Stimulated activated naive CD4-positive, alpha-beta T cell treated with Interleukin-2 at 50 U/mL for 16 hours (primary cell): Measurements from ENCODE around the gene LYRM9.
A peak's percentile ranks its signal among the peaks of the same experiment; 100 is the strongest.
"Not testable (repeated sequence)": the region's sequence is repeated elsewhere in the genome, so short reads cannot be mapped to it uniquely, and the experiment has no call there.

Experiments used
- DNase-seq: peaks from one replicate; lab custom pipeline; 2025; lab: John Stamatoyannopoulos, UW

Gene LYRM9

DNA sequence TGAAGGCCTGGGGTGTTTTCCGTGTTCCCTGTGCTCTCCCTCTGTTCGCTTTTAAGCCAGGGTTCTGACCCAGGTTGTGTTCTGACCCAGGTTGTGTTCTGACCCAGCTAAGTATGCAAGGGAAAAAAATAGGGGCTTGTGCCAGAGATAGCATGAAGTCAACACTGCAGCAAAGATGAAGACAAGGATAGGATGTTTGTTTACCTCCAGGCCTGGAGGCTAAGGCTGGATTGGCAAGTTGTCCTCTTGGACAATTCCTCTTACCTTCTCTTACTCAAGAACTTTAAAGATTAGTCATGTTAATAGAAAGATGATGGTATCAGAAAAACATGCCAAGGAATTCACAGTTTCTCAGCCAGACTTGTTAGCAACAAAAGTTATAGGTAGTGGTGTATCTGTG, 19.4 kb downstream of the LYRM9 start:
- no peak for DNase-seq

GRCh38 chr17:27873211-27873610, 20.0 kb downstream of the LYRM9 start:
- DNase-seq, result no peak

DNA sequence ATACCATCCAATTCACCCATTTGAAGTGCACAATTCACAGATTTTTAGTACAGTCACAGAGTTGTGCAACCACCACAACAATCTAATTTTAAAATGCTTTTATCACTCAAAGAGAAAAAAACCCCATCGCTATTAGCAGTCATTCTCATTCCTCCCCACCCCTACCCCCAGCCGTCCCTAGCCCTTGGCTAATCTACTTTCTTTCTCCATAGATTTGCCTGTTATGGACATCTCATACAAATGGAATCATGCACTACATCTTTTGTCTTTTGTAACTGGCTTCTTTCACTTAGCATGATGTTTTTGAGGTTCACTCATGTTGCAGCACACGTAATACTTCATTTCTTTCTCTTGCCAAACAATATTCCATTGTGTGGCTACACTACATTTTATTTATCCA, 20.4 kb downstream of the LYRM9 start:
- no peak for DNase-seq

GRCh38 chr17:27871407-27871806, 21.8 kb downstream of the LYRM9 start:
- DNase-seq, result no peak

GRCh38 chr17:27870345-27870744, 22.8 kb downstream of the LYRM9 start:
- DNase-seq, result no peak

DNA sequence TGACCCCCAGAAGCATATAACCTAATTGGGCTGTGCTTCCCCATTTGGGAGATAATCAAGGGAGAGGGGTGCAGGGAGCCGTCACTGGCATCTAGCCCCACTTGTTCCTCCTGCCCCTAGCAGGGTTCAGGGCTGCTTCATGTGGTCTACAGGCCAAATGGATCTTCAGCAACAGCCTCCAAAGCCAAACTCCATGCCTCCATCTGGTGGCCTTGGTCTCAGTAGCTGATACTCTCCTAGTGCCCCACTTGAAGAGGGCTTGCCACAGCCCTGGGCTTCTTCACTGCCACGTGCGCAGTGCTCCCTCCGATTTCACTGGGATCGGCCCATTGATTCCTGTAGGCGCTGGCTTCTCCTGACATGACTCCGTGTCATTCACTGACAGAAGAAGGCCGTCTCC, 24.6 kb downstream of the LYRM9 start:
- no peak for DNase-seq

DNA sequence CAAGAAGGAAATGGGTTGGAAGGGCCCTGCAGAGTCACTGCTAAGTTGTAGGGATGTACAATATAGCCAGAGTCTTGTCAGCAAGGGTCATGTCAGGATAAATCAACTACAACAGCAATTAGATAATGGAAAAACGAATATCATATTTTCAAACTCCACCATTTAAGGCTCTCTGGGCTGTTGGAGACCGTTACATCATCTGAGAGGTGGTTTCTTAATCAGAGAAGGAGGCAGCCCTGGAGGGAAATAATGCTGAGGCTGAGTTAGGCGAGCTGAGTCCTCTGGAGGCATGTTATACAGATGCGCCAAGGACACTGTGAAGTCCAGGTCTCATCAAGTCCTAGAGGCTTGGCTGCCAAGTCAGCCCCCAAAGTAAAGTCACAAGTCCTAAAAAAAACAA, 30.3 kb downstream of the LYRM9 start:
- no peak for DNase-seq

GRCh38 chr17:27862004-27862403, 31.2 kb downstream of the LYRM9 start:
- no peak for DNase-seq

DNA sequence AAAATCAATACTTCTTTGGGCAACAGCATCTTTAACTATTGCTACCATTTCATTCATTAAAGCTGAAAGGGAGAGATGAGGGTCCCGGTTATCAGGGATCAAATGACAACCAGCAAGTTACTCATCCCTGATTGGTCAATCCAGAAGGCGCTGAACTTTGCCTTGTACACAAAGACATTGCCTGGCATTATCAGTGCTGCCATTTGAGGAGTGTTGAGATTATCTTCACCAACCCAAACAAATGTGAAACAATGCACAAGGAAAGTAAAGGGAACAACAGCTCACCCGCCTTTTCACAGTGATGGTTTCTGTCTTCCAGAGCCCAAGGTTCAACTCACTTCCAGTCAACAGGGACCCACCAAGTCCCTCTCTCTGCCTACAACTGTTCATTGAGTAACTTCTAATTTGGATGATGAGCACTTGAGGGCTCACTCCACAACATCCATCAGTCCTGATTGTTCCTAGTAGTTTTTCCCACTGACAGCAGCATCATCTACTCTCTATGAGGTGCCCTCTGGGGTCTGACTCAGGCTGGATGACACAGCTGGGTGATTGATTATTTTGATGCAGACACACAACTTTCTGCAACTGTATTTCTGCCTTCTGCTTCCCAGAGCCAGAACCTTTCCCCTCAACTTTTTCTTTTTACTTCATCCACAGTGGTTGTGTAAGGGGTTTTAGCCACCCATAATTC, 32.0 kb downstream of the LYRM9 start:
- DNase-seq, result no peak

- no peak for DNase-seq
Measured at GRCh38 chr17:27858621-27859305, 34.4 kb downstream of the LYRM9 start.

DNA sequence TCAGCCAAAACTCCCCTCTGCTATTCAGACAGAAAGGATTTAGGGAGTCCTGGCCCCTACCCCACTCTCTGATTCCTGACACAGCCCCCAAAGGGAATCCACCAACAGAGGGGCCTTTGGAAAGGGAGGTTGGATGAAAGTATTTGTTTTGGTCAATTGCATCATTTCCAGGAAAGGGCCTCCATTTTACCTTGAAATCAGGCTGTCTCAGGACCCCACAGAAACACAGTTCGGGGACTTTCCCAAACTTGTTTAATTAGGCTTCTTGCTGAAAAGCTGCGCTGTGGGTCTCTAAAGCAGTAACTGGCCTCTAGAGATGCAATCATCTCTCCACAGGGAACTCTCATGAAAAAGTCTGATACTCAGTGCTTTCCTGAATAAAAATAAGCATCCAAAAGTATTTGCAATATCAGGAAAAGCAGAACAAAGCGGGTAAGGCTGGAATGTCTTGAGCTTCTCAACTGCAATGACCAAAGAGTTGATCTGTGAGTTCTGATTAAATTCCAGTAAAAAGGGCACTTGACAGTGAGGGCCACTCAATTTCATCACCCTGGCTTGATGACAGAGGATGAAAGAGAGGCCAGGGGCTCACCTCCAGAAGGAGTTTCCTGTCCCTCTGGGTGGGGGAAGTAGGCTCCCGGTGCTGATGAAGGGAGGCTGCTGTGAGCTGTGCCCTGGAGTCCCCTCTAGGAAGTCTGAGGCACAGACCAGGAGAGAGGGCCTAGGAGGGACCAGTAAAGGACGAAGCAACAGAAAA, 36.3 kb downstream of the LYRM9 start:
- no peak for DNase-seq

GRCh38 chr17:27855454-27855853, 37.7 kb downstream of the LYRM9 start:
- no peak for DNase-seq

DNA sequence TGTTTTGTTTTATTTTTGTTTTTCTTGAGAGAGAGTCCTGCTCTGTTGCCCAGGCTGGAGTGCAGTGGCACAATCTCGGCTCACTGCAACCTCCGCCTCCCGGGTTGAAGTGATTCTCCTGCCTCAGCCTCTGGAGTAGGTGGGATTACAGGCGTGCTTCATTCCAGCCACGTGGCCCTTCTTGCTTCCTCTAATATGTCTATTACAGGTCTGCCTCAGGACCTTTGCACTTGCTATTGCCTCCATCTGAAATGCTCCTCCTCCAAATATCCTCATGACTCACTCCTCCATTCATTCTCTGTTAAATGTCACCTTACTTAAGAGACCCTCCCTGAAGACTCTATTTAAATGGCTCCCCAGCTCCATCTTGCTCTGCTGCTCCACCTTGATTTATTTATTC, 39.0 kb downstream of the LYRM9 start:
- no peak for DNase-seq

DNA sequence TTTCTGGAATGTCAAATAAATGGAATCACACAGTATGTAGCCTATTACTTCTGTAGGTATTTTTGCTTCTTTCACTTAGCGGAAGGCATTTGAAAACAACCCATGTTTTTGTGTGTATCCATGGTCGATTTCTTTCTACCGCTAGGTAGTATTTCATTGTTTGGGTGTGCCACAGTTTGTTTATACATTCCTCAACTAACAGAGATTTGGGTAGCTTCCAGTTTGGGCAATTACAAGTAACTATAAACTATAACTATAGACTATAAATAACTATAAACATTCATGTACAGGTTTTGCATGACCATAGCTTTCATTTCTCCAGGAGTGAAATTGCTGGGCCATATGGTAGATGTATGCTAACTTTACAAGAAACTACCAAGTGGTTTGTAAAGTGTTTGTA, 40.1 kb downstream of the LYRM9 start:
- no peak for DNase-seq

- no peak for DNase-seq
Measured at GRCh38 chr17:27849474-27850185, 43.5 kb downstream of the LYRM9 start.

DNA sequence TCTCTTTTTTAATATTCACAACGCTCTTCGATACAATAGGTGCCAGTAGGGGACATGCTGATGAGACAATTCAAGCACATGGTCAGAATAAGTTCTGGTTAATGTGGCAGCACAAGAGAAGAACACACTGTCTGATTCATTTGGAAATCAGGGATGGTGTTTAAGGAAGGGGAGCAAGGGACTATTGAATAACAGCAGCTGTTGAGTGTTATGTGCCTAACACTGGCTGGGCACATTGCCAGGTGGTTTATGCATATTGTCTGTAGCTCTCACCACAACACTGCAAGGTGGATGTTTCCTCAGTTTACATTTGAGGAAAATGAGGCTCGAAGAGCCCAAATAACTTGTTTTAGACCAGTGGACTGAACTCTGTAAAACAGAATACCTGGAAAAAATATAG, 44.2 kb downstream of the LYRM9 start:
- DNase-seq, result no peak

GRCh38 chr17:27846808-27847307, 46.3 kb downstream of the LYRM9 start:
- not testable (repeated sequence) for DNase-seq

DNA sequence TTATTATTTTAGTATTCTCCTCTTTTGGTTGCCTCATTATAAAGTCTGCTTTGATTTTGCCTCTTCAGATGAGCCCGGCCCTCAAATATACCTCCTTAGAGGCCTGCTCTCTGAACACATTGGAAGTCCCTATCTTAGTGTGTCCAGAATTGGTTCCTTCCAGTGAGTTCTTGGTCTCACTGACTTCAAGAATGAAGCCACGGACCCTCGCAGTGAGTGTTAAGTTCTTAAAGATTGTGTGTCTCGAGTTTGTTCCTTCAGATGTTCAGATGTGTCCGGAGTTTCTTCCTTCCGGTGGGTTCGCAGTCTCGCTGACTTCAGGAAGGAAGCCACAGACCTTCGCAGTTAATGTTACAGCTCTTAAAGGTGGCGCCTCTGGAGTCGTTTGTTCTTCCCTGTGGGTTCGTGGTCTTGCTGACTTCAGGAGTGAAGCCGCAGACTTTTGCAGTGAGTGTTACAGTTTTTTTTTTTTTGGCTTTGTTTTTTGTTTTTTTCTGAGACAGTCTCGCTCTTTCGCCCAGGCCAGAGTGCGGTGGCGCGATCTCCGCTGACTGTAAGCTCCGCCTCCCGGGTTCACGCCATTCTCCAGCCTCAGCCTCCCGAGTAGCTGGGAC, 47.0 kb downstream of the LYRM9 start:
- peak; percentile 15 for DNase-seq

DNA sequence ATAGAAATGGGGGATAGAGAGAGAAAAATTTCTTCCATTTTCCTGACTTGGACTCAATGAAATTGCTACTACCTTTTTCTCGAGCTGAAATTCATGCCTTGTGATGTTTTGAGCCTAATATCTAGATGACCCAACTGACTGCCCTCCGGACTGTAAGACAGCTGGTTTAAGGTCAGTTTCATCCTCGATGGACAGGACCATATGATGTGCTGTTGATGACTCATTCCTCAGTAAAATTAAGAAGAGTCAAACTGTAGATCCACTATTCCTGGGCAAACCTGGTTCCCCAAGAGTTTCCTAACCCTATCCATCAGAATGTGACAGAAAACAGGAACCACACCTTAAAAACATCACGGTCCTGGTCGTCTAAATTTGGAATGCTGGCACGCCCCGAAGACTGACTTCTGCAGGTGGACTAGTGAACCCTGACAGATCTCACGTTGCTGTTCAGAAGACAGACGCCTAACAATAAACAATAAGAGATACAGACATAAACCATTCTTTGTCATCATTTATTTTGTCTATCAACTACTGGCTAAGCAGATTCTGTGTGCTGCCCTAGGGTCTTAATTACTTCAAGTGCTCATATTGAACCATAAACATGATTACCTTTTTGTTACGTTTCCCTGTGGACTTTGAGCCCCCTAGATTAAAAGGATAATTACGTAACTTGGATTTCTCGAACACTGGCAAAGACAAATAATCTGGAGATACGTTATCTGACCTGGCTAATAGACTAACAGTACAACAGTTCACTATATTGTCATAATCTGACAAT, 47.7 kb downstream of the LYRM9 start:
- no peak for DNase-seq

DNA sequence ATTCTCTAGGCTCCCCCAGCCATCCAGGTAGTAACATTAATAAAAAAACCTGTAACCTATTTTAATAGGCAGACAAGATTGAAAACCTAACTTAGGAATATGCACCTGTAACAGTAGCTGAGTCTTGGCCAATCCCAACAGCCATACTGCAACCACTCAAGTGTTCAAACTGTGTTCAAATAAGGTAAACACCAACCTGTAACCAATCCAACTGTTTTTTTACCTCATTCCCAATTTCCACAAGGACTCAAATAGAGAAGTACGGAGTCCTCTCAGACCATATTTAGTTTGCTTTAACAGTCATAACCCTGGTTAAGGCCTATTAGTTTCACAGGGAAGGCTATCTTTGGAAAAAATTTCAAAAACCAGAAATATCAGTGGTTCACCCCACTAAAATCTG, 52.5 kb downstream of the LYRM9 start:
- DNase-seq, result no peak

DNA sequence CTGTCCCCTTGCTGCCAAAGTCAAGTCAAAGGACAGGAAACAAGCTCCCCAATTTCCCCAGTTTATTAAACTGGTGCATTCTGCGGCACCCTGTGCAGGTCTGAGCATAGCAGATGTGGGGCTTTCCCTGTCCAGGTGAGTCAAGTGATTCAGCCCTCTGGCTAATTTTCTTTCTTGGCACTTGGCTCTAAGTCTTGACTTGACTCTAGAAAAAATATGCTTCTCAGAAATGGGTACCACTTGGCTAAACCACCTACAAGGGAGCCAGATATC, 52.8 kb downstream of the LYRM9 start:
- not testable (repeated sequence) for DNase-seq
